Hepatocyte (in vitro differentiated cells): ENCODE data around the gene COPZ2.

Experiments
- CTCF ChIP-seq: fragments of 200-600 bp; sonication (generic); IDR thresholded peaks from 2 replicates; pipeline ENCODE4 v1.5.1; 2016; ENCODE audit warnings: antibody characterized with exemption, mild to moderate bottlenecking; ENCODE audit not compliant: poor library complexity
- EZH2 ChIP-seq: fragments of 200-600 bp; sonication (generic); IDR thresholded peaks from 2 replicates; pipeline ENCODE4 v1.6.1; 2016; ENCODE audit warnings: antibody characterized with exemption, mild to moderate bottlenecking, borderline replicate concordance
- EZH2phosphoT487 ChIP-seq: fragments of 200-600 bp; sonication (generic); IDR thresholded peaks from one replicate; pipeline ENCODE4 v1.6.1; 2018; ENCODE audit warnings: antibody characterized with exemption, mild to moderate bottlenecking, low read depth, moderate library complexity; ENCODE audit not compliant: unreplicated experiment, severe bottlenecking

GRCh38 chr17:48001197-48001596 is 36.4 kb downstream of the COPZ2 start:
- TF ChIP-seq CTCF (no peak), EZH2phosphoT487 (no peak), EZH2 (no peak)
